Measurements from ENCODE around the gene BRWD1. TPM values are rescaled to one million over a fixed set of nuclear protein-coding genes. Genes with fewer than 3 reads are reported as not detected.

The BRWD1 gene
- total RNA-seq, 2 donors from 2014 or later = 31.8 to 46.8 TPM

DNA sequence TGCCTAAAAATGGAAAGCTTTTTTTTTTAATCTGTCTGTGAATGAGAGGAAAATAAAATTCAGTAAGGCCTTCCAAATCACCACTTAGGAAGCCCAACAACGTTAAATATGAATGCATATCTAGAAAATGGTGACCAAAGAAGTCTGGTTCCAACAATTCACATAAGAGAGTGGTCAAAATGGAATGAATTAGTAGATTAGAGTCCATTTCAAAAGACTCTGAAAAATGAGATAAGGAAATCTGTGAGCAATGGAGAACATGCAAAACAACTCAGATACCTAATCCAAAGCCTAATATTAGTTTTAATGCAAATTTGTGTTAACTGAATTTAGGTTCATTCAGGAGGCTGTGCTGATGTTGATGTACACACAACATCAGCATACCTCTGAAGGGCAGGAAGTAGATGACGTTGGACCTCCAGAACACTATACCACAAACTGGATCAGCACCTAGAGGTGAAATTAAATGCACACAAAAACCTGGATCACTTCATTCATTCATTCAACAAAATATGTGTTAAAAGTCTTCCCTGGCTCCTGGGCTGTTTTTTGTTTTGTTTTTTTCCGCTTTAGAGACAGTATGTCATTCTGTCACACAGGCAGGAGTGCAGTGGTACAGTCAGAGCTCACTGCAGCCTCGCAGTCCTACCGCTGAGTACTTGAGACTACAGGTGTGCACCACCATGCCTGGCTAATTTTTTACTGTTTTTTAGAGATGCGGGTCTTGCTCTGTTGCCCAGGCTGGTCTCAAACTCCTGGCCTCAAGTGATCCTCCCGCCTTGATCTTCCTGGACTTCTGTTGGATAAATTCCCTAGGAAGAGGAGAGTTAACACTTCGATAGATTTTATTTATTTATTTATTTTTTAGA is 4.9 kb upstream of the BRWD1 start:
- Mint-ChIP-seq H3K36me3 (no peaks in the 10 kb centered on the region), H3K27ac (no peak overlapping the region), H3K4me3 (no peak overlapping the region), H3K9me3 (no peaks in the 10 kb centered on the region), H3K4me1 (ENCODE audit: low read depth in 2 of 2) (peaks cover 16 to 19% of the 10 kb centered on the region in 2 donors), H3K27me3 (peaks cover 0 to 7% of the 10 kb centered on the region in 2 donors)
- no peak for ATAC-seq
- no peak for DNase-seq (ENCODE audit: low spot score)

DNA sequence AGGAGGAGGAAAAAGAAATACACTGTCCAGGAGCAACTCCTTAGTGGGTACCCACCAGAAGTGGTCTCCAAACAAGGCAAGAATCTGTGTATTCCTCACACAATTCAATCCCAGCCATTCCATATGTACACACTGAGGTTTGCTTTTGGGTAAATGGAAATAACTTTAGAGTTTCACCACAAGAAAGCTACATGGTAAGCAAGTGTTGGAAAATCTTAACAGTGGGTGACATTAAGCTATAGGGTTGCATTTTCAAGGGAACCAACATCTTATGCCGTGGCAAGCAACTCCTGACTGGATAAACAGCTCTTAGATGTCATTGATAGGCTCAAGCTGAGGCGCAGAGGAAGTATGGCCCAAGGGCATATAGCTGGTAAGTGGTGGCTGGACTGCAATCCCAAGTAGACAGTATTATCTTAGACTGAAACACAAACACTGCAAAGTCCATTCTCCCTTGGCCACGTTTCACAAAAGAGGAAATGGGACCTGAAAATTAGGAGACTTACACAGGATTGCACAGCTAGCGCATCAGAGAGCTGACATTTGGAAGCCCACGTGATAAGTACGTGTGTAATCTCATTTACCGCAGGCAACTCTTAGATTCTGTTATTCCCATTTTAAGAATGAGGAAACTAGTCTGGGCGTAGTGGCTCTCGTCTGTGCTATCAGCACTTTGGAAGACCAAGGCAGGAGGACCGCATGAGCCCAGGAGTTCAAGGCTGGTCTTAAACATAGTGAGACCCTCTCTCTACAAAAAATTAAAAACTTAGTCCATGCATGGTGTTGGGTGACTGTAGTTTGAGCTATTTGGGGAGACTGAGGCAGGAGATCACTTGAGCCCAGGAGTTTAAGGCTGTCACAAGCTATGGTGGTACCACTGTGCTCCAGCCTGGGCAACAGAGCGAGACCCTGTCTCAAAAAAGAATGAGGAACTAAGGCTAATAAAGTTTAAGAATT is 4.0 kb upstream of the BRWD1 start:
- DNase-seq (ENCODE audit: low spot score) (no peak), ATAC-seq (no peak)
- H3K4me3 Mint-ChIP-seq = no peak overlapping the region
- peaks cover under 1% of the 10 kb centered on the region for H3K36me3 Mint-ChIP-seq
- peaks cover 16 to 20% of the 10 kb centered on the region in 2 donors for H3K4me1 Mint-ChIP-seq (ENCODE audit: low read depth in 2 of 2)
- H3K27ac Mint-ChIP-seq = no peak overlapping the region
- peaks cover 0 to 7% of the 10 kb centered on the region in 2 donors for H3K27me3 Mint-ChIP-seq
- H3K9me3 Mint-ChIP-seq = no peaks in the 10 kb centered on the region

DNA sequence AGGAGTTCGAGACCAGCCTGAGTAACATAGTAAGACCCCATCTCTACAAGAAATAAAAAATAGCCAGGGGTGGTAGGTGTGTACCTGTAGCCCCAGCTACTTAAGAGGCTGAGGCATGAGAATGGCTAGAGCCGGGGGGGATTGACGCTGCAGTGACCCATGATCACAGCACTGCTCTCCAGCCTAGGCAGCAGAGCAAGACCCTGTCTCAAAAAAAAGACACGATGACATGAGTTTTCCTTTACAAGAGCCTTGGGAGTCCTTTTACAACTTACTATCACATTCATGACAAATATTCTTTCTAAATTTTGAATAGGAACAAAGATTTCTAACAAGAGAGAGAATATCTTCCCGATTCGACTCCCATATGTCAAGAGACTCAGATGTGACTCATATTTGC is 3.3 kb upstream of the BRWD1 start:
- no peak overlapping the region for H3K4me3 Mint-ChIP-seq
- no peak for ATAC-seq
- DNase-seq (ENCODE audit: low spot score) = no peak
- peaks cover 7% of the 10 kb centered on the region for H3K36me3 Mint-ChIP-seq
- H3K27ac Mint-ChIP-seq = peak overlapping the region; percentile 2 to 10
- peaks cover 23 to 27% of the 10 kb centered on the region in 2 donors for H3K4me1 Mint-ChIP-seq (ENCODE audit: low read depth in 2 of 2)
- peaks cover 0 to 6% of the 10 kb centered on the region in 2 donors for H3K27me3 Mint-ChIP-seq
- no peaks in the 10 kb centered on the region for H3K9me3 Mint-ChIP-seq

DNA sequence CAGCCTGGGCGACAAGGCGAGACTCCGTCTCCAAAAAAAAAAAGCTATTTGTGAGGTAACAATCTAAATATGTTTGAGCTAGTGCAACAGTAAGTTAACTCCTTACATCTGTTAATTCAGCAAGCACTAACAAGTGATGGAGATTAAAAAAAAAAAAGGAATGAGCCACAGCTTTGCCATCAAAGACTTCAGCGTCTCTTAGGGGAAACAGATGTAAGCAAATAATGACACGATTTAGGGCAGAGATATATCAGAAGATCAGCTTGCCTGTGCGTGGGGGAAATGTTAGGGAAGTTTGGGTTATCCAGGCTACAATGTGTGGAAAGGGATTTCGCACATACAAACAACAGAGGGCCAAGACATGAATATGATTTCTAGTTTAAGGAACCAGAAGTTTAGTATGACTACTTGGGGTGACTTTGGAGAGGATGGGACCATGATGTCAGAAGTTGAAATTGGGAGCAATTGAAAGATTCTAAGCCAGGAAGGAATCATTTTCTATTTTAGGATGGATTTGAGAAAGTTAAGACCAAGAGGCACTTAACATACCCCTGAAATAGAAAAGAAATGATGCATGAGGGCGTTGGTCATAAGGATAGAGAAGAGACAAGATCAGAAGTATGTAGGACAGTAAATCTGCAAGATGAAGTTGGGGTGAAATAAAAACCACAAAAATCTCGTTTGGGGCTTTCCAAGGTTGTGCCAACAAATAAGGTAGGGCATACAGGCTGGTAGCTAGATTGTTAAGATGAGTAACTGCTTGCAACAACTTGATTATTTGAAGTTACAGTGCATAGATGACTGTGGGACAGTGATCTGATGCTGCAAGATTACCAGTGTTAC is 2.4 kb upstream of the BRWD1 start:
- Mint-ChIP-seq H3K9me3 (no peaks in the 10 kb centered on the region), H3K27ac (peak overlapping the region; percentile 2 to 10), H3K27me3 (peaks cover 0 to 3% of the 10 kb centered on the region in 2 donors), H3K36me3 (peaks cover 8% of the 10 kb centered on the region), H3K4me1 (ENCODE audit: low read depth in 2 of 2) (peaks cover 26 to 32% of the 10 kb centered on the region in 2 donors), H3K4me3 (peak overlapping the region; percentile 30)
- DNase-seq (ENCODE audit: low spot score) (no peak), ATAC-seq (no peak)

DNA sequence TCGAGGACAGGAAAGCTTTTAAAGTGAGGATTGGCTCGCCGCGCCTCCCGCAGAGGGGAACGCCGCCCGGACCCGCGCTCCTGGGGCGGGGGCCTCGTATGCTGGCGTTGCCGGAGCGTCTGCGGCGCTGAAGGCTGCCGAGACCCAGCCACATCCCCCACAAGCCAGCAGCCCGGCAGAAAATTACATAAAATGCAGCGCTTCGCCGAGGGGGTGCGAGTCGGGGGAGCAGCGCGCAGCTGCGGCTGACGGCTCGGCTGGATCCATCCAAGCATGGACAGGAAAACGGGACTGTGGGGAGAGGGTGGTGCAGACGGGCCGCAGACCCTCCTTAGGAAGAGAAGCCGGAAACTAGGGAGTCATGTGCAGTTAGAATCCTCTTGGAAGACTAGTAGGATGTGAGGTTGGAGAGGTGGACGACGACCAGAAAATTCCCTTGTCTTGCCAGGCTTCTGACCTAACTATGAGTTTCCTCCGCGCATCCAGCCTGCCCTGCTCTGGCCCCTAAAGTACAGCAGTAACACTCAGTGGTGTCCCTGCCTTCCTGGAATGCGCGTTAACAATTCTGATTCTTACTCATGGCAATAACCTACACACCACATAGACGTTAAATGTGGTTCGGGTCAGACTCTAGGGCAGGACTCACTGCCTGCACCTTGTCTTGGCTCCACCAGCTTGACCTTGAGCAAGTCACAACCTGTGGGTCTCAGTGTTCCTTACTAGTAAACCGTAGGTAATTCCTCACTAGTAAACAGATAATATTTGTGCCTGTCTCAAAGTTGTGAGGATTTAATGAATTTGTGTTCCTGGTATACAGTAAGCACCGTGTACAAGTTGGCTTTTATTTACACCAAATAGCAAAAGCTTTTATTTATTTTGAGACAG is 953 bp upstream of the BRWD1 start:
- H3K36me3 Mint-ChIP-seq = peaks cover 8% of the 10 kb centered on the region
- DNase-seq (ENCODE audit: low spot score) (no peak), ATAC-seq (peak in 1 of 2 donors; percentile 62)
- peak overlapping the region; percentile 90 to 93 for H3K27ac Mint-ChIP-seq
- peaks cover 29 to 32% of the 10 kb centered on the region in 2 donors for H3K4me1 Mint-ChIP-seq (ENCODE audit: low read depth in 2 of 2)
- no peaks in the 10 kb centered on the region for H3K9me3 Mint-ChIP-seq
- H3K27me3 Mint-ChIP-seq = peaks cover 0 to 3% of the 10 kb centered on the region in 2 donors
- H3K4me3 Mint-ChIP-seq = peak overlapping the region; percentile 88

DNA sequence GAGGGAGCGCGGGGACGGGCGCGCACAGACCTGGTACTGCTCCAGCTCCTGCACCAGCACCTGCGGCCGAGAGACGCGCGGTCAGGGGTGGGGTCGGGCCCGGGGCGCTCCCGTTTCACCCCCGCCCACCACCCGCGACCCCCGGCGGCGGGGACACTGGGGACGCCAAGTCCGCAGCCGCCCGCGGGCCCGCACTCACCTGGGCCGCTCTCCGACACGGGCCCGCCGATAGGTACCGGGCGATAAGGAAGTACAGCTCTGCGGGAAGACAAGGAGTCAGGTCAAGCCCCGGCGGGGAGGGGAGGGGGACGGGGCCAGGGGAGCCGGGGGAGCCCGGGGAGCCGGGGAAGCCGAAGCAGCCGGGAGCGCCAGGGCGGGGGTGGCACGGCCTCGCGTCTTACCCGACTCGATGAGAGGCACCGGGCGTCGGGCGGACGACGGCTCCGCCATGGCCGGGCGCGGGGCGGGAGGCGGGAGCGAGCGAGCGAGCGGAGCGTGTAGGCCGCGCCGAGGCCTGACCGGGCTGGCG is 326 bp downstream of the BRWD1 start:
- H3K9me3 Mint-ChIP-seq = no peaks in the 10 kb centered on the region
- H3K27me3 Mint-ChIP-seq = no peaks in the 10 kb centered on the region
- peak overlapping the region; percentile 90 to 93 for H3K27ac Mint-ChIP-seq
- H3K4me1 Mint-ChIP-seq (ENCODE audit: low read depth in 2 of 2) = peaks cover 34 to 39% of the 10 kb centered on the region in 2 donors
- H3K36me3 Mint-ChIP-seq = peaks cover 8% of the 10 kb centered on the region
- peak overlapping the region; percentile 88 for H3K4me3 Mint-ChIP-seq
- ATAC-seq = peak; percentile 22 to 30
- no peak for DNase-seq (ENCODE audit: low spot score)

DNA sequence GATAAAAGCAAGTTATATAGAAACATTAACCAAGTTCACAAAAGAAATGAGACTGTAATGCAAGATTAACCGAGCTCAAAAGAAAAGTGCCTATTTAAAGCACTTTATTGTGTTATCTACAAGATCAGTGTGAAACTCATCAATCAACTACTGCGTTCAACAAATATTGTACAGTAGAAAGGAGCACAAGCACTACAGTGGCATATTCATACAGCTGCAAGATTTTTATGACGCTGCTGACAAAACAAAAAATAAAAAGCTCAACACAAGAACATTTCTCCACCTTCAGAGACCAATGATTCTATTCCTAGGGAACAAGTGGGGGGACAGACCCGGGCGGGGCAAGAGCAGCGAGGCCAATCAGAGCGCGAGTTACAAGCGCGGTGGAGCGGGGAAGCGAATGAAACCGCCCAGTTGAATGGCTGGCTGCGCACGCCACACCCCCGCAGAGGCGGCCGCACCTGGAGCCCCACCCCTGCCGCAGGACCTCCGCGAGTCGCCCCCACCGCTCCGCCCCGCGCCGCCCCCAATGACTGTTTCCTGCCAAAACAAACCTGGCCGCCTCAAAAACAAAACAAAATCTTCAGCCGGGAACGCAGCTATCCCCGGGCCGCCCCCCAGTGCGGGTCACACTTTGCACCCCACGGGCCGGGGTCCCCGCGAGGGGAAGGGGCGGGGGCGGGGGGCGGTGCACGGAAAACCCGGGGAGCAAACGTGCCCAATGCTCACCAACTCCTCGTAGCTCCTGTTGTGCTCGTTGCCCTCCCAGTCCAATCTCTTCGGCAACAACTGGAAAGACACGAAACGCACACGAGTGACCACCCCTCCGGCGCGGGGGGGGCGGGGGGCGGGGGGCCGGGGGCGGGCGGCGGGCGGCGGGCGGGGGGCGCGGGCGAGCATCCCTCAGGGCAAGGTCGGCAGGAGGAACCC is 1.1 kb downstream of the BRWD1 start:
- DNase-seq (ENCODE audit: low spot score) (peak; percentile 96), ATAC-seq (peak; percentile 87 to 93)
- Mint-ChIP-seq H3K9me3 (no peaks in the 10 kb centered on the region), H3K4me3 (peak overlapping the region; percentile 88), H3K4me1 (ENCODE audit: low read depth in 2 of 2) (peaks cover 34 to 39% of the 10 kb centered on the region in 2 donors), H3K36me3 (peaks cover 8% of the 10 kb centered on the region), H3K27me3 (no peaks in the 10 kb centered on the region), H3K27ac (peak overlapping the region; percentile 65 to 77)

DNA sequence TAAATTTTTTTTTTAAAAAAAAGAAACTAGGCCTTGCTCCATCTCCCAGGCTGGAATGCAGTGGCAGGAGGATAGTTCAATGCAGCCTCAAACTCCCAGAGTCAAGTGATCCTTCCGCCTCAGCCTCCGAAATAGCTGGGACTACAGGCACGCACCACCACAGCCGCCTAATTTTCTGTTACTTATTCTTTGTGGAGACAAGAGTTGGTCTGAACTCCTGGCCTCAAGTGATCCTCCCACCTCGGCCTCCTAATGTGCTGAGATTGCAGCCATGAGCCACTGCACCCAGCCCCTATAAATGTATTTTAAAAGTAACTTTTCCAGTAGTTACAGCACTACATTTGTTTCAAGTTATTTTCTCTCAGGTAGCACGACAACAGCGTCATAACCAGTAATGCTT is 2.3 kb downstream of the BRWD1 start:
- H3K27ac Mint-ChIP-seq = peak overlapping the region in 1 of 2 donors; percentile 65
- peaks cover 8% of the 10 kb centered on the region for H3K36me3 Mint-ChIP-seq
- H3K9me3 Mint-ChIP-seq = no peaks in the 10 kb centered on the region
- H3K4me1 Mint-ChIP-seq (ENCODE audit: low read depth in 2 of 2) = peaks cover 32 to 35% of the 10 kb centered on the region in 2 donors
- H3K4me3 Mint-ChIP-seq = no peak overlapping the region
- no peak for DNase-seq (ENCODE audit: low spot score)
- ATAC-seq = no peak
- H3K27me3 Mint-ChIP-seq = no peaks in the 10 kb centered on the region

DNA sequence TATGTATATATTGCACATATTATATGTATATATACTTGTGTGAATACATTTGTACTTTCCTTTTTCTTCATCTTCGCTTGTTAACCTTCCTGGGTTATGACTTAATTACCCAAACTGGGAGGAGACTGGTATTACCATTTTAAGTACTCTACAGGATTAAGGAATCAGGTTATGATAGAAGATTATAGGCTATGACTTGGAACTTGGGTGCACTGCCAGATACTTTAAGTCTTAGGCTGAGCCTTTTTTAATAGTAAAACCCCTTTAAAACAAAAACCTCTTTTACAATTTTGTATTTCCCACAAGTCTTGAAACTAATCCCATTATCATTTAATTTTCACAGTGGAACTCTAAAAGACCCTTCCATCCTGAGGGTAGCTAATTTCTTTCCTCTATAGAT is 6.0 kb downstream of the BRWD1 start:
- no peak for ATAC-seq
- no peak overlapping the region for H3K27ac Mint-ChIP-seq

DNA sequence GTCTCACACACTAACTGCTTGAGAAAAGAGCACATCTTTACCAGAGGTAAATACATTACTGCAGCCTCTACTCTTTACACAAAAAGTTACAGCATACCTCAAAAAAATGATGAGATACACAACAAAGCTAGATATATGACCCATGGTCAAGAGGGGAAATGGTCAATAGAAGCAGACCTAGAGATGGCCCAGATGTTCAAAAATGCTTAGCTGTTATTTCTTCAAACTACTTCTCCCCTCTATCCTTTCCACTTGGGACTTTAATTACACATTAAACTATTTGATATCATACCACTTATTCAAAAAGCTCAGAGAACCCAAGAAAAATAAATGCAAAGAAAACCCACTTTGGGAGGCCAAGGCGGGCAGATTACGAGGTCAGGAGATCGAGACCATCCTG is 12.8 kb downstream of the BRWD1 start:
- peaks cover 4% of the 10 kb centered on the region for H3K9me3 Mint-ChIP-seq
- H3K27me3 Mint-ChIP-seq = no peaks in the 10 kb centered on the region
- ATAC-seq = no peak
- H3K4me3 Mint-ChIP-seq = no peak overlapping the region
- H3K4me1 Mint-ChIP-seq (ENCODE audit: low read depth in 2 of 2) = peaks cover 16 to 25% of the 10 kb centered on the region in 2 donors
- peaks cover 20% of the 10 kb centered on the region for H3K36me3 Mint-ChIP-seq
- no peak overlapping the region for H3K27ac Mint-ChIP-seq
- no peak for DNase-seq (ENCODE audit: low spot score)

More for the DNA sequence above, 6.0 kb downstream of the BRWD1 start:
- Mint-ChIP-seq H3K9me3 (no peaks in the 10 kb centered on the region), H3K27me3 (no peaks in the 10 kb centered on the region), H3K36me3 (peaks cover 8% of the 10 kb centered on the region), H3K4me3 (no peak overlapping the region), H3K4me1 (ENCODE audit: low read depth in 2 of 2) (peaks cover 19 to 21% of the 10 kb centered on the region in 2 donors)
- DNase-seq (ENCODE audit: low spot score) = no peak

DNA sequence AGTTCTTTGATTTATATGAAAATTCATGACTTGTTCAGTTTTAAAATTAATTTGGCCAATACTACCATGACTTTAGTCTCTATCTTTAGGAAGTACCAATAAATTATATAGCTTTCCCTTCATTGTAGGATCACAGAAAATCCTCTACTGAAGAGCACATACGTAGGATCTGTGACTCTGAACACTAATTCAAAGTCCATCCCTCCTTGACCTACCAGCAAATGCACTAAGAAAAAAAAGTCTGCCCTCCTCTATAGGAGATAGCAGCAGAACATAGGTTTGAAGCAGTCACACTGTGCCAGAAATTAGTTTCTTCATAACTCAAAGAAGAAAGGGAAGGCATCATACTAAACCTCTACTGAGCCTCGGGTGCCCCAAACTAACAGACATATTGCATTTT is 16.5 kb downstream of the BRWD1 start:
- no peak overlapping the region for H3K27ac Mint-ChIP-seq
- H3K9me3 Mint-ChIP-seq = peaks cover 4% of the 10 kb centered on the region
- no peaks in the 10 kb centered on the region for H3K27me3 Mint-ChIP-seq
- no peak for ATAC-seq
- peaks cover 25% of the 10 kb centered on the region for H3K36me3 Mint-ChIP-seq
- no peak for DNase-seq (ENCODE audit: low spot score)
- peaks cover 16 to 21% of the 10 kb centered on the region in 2 donors for H3K4me1 Mint-ChIP-seq (ENCODE audit: low read depth in 2 of 2)
- no peak overlapping the region for H3K4me3 Mint-ChIP-seq

Measured in natural killer cell treated with Interleukin-12 subunit alpha and Interleukin-12 subunit beta and Interleukin-15 and Interleukin-18, amount 100 ng/mL, for 72 hours (primary cell).